Hippocampal formation (tissue), 2 donors: ENCODE results near the gene COL21A1.
"Not testable (repeated sequence)": the region's sequence is repeated elsewhere in the genome, so short reads cannot be mapped to it uniquely, and the experiment has no call there.

ENCODE experiments used
- DNase-seq, 2 donors: peaks; one replicate each; lab custom pipeline; 2025; lab: John Stamatoyannopoulos, UW

COL21A1 gene

GRCh38 chr6:56246881-56247653, at the start of gene COL21A1:
Gene COL21A1, minus strand, starts transcription at chr6:56247580. Its CDS starts 64,962 bp downstream, at chr6:56182618.
- no peak for DNase-seq

GRCh38 chr6:56293781-56294180, 46.4 kb upstream of the COL21A1 start:
- DNase-seq, result no peak

- peak in 1 of 2 donors; percentile 55 for DNase-seq
These were observed 45.3 kb upstream of the COL21A1 start for GRCh38 chr6:56292505-56293181.

DNA sequence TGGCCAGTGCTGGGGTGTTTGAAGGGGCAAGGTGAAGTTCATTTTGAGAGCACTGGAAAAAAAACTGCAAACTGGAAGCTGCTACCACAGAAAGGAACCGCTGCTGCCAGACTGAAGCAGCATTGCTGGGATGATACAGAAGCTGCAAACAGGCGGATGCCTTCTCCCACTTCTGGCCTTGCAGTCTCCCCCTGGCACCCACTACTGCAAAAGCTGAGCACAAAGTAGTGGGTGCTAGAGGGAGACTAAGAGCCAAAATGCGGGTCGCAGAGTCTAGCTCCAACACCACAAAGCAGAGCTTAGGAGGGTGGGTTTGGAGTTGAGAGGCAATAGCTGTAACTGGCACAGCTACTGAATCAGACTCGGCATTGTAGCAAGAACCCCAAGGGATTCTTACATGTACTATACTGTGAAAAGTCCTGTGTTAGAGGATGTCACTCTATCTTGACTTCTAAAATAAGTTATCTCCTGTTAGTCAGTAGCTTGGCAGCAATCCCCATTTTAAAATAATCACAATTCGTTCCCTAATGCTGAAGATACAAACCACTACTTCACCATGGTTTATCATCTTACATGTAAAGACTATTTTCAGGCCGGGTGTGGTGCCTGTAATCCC, 44.0 kb upstream of the COL21A1 start:
- DNase-seq, result no peak

- DNase-seq, result no peak
These were observed 42.3 kb upstream of the COL21A1 start for GRCh38 chr6:56289721-56290120.

DNA sequence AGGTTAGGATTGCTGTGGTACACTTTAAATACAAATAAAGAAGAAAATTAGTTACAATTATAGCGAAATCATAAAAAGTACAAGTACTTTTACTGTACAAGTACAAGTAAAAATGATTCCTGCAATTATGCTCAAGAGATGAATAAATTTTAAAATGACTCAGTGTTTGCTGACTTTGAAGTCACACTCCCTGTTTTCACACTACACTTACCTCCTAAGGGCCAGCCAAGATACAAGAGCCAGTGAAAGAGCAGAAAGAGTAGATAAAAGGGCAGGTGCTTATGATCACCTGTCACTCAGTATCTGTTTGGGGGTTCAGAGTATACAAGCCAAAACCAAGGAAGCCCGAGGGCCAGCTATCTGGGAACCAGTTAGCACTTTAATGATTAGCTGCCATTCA, 41.0 kb upstream of the COL21A1 start:
- DNase-seq, result no peak

GRCh38 chr6:56282391-56282790, 35.0 kb upstream of the COL21A1 start:
- DNase-seq, result no peak

DNA sequence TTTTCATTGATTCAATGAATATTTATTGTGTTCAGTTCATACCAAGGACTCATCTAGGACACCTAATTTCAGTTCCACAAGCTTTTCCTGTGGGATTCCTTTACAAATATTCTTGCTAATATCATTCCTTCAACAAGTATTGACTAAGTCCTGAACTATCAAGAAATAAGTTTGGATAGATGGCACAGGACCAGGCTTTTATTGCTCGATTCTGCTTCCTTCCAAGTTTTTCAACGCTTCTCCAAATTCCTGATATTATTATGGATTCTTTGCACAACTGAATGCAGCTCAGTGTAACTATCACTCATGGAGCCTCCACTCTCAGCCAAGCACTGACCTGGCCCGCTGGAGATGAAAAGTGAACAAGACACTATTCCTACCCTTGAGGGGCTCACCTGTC, 32.7 kb upstream of the COL21A1 start:
- DNase-seq, result no peak

DNA sequence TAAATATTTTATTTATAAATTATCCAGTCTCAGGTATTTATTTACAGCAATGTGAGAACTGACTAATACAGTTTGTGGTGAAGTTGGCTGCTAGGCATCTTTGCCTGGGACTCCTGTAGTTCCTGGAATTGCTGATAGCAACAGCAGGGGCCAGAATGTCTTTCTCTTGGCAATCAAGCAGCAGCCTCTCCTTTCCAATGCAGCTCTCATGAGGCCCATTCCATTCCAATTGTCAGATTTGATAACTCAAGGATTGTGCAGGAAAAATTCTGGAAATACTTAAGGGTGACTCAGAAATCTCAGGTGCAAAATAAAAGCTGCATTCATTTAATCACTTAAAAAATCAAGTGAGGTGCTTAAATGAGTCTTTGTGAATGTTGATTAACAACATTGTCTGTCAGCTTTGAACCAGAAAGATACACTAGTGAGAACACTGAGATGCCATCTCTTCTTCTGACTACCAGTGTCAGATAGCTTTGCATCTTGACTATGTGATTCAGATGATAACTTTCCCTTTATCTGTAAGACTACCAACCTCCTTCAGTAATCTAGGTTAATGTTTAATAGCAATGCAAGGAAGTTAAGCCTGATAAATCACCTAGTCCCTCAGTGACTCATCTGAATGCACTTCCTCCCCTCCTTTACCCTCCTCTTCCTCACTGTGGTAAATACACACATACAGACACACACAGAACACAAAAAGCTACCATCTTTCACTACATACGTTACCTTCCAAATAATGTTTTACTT, 32.1 kb upstream of the COL21A1 start:
- no peak for DNase-seq

DNA sequence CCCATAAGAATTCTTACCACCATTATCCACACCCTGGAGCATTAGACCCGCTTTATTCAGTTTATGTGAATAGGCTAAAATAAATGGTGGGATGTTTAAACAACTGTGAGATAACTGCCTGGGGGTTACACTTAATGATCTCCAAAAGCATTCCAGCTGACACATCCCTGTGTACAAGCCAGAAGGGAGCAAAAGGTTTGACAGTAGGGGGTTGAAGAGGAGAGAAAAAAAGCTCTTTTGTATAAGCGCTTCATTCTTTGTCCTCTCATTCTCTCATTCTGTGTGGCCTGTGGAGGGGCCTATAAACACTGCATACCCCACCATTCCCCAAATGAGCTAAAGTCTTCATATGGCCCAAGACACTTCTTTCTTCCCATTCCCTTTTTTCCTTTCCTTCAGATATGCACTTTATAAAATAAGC, 30.8 kb upstream of the COL21A1 start:
- DNase-seq, result no peak

GRCh38 chr6:56270812-56271441, 23.5 kb upstream of the COL21A1 start:
- no peak for DNase-seq

- DNase-seq, result no peak
These were observed 20.9 kb upstream of the COL21A1 start for GRCh38 chr6:56268266-56268665.

DNA sequence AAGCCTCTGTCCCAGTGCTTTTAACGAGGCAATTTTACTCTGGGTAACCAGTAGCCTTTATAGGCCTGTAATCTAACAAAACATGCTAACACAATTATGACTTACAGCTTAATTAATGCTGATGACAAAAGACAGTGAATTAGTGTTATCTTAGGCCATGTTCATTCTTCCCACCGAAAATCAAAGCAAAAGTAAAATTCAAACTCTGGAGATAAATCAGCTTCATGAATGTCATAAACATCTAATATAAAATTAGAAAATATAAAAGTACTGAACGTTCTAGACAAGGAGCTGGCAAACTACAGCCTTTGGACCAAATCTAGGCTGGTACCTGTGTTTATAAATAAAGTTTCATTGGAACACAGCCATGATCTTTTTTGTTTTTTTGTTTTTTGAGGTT, 18.6 kb upstream of the COL21A1 start:
- DNase-seq, result no peak

DNA sequence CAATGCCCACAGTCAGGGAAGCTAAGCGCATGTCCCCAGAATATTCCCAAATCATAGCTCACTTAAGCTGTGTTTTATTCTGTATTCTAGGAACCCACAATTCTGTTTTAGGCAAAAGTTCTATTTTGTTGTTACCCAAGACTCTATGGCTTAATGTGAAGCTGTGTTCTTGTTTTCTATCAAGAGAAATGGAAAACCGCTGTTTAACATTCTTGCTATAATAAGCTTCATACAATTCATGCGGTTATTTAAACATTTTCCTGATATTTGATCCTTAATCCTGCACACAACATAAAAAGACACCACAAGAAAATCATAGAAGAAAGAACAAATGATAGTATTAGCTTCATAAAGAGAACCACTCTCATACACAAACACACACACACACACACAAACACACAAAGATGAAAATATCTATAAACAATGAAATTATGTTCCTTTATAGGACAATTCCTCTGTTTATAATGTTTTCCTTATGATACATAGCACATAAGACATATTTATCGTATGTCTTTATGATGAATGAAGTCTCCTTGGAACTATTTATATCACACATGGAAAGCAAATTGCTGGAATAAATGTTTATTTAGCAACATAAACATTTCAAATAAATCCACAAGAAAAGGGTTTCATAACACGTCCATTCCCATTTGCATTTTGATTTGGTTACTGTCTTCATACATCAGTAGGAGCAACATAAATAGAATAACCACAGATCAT, 16.4 kb upstream of the COL21A1 start:
- DNase-seq, result no peak

DNA sequence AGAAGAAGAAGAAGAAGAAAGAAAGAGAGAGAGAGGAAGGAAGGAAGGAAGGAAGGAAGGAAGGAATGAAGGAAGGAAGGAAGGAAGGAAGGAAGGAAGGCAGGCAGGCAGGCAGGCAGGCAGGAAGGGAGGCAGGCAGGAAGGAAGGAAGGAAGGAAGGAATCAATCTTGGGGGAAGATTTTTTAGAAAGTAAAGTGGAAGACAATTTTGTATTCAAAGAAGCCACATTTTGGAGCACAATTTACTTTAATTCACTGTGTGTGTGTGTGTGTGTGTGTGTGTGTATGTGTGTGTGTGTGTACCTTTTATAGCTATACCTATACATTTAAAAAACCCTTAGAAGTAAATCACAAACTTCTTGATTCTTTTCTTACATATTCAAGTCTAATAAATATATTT, 13.2 kb upstream of the COL21A1 start:
- DNase-seq, result not testable (repeated sequence)

- DNase-seq, result no peak
These were observed 12.1 kb upstream of the COL21A1 start for GRCh38 chr6:56259234-56260077.

DNA sequence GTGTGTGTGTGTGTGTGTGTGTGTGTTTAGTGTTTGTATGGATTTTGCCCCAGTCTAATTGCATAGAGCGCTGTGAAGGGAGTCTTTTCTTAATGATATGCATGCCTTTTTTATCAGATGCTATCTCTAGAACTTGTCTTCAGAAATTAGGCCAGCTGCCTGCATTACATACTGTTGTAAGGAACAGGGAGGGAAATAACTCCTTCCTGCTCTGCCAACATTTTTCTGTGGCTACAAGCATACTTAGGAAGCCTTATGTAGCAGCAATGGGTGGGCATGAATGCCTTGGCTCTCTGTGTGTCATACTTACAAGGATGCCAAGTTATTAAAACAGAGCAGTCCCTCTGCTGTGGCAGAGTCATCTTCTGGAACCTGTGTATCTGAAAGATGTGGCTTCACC, 8.0 kb upstream of the COL21A1 start:
- DNase-seq, result no peak

GRCh38 chr6:56250266-56250665, 2.9 kb upstream of the COL21A1 start:
- no peak for DNase-seq

GRCh38 chr6:56247654-56248122, 308 bp upstream of the COL21A1 start:
- DNase-seq, result no peak

DNA sequence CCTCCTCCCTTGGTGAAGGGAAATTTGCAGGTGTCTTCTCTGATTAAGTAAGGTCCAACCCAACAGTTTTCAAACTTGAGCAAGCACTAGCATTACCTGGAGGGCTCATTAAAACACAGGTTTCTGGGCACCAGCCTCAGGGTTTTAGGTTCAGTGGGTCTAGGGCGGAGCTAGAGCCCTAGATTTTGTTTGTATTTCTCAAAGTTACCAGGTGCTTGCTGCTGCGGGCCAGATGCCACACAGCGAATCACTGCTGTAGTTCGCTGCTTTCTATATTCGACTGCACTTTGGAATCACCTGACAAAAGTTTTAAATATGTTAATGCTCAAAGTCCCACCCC, 869 bp downstream of the COL21A1 start:
- DNase-seq, result no peak
